ENCODE measurements around the gene TEX53.

Gene TEX53

GRCh38 chr9:114631166-114631565 lies 26.4 kb downstream of the TEX53 start:
- TF ChIP-seq ZFP3 (CRISPR knock-in tag; IDR thresholded peaks at IDR 0.05), result no peak
- TF ChIP-seq PATZ1 (CRISPR knock-in tag; IDR thresholded peaks at IDR 0.05; ENCODE audit: borderline replicate concordance), result no peak
- no peak for TF ChIP-seq RARB (CRISPR knock-in tag; IDR thresholded peaks at IDR 0.05)
- no peak for TF ChIP-seq TOX (CRISPR knock-in tag; IDR thresholded peaks at IDR 0.05; ENCODE audit: borderline replicate concordance)
- TF ChIP-seq ZNF565 (CRISPR knock-in tag; conservative IDR thresholded peaks at IDR 0.05; ENCODE audit: low read depth), result no peak
- no peak for TF ChIP-seq ZFP30 (CRISPR knock-in tag; IDR thresholded peaks at IDR 0.05)
- no peak for TF ChIP-seq ESRRG (CRISPR knock-in tag; IDR thresholded peaks at IDR 0.05)
- TF ChIP-seq TCF4 (CRISPR knock-in tag; IDR thresholded peaks at IDR 0.05; ENCODE audit: borderline replicate concordance), result no peak
- no peak for TF ChIP-seq ZNF8 (CRISPR knock-in tag; IDR thresholded peaks at IDR 0.05)
- TF ChIP-seq OSR1 (CRISPR knock-in tag; IDR thresholded peaks at IDR 0.05), result no peak
- no peak for TF ChIP-seq ISL1 (CRISPR knock-in tag; IDR thresholded peaks at IDR 0.05)
- no peak for TF ChIP-seq SNAI2 (CRISPR knock-in tag; IDR thresholded peaks at IDR 0.05)
- no peak for TF ChIP-seq CSDC2 (CRISPR knock-in tag; IDR thresholded peaks at IDR 0.05)
- no peak for TF ChIP-seq CSRNP3 (CRISPR knock-in tag; IDR thresholded peaks at IDR 0.05)
- TF ChIP-seq PPARA (CRISPR knock-in tag; IDR thresholded peaks at IDR 0.05; ENCODE audit: borderline replicate concordance), result no peak
- no peak for TF ChIP-seq ZNF70 (CRISPR knock-in tag; IDR thresholded peaks at IDR 0.05)
- no peak for ATAC-seq

GRCh38 chr9:114629563-114630090 lies 28.0 kb downstream of the TEX53 start:
- TF ChIP-seq CSRNP3 (CRISPR knock-in tag; IDR thresholded peaks at IDR 0.05), result no peak
- no peak for ATAC-seq

- ATAC-seq, result no peak
- TF ChIP-seq TOX (CRISPR knock-in tag; IDR thresholded peaks at IDR 0.05; ENCODE audit: borderline replicate concordance), result no peak
- no peak for TF ChIP-seq RARB (CRISPR knock-in tag; IDR thresholded peaks at IDR 0.05)
- no peak for TF ChIP-seq TCF4 (CRISPR knock-in tag; IDR thresholded peaks at IDR 0.05; ENCODE audit: borderline replicate concordance)
Measured at GRCh38 chr9:114627553-114627952, 30.1 kb downstream of the TEX53 start.

GRCh38 chr9:114626415-114627020 lies 31.1 kb downstream of the TEX53 start:
- TF ChIP-seq ISL1 (CRISPR knock-in tag; IDR thresholded peaks at IDR 0.05) (no peak), TSHZ2 (CRISPR knock-in tag; IDR thresholded peaks at IDR 0.05) (no peak), RARB (CRISPR knock-in tag; IDR thresholded peaks at IDR 0.05) (no peak), CREB5 (CRISPR knock-in tag; IDR thresholded peaks at IDR 0.05; ENCODE audit: low read depth) (no peak), TCF4 (CRISPR knock-in tag; IDR thresholded peaks at IDR 0.05; ENCODE audit: borderline replicate concordance) (no peak), ESRRG (CRISPR knock-in tag; IDR thresholded peaks at IDR 0.05) (no peak), ZNF565 (CRISPR knock-in tag; conservative IDR thresholded peaks at IDR 0.05; ENCODE audit: low read depth) (no peak), ZNF70 (CRISPR knock-in tag; IDR thresholded peaks at IDR 0.05) (no peak), POU6F1 (CRISPR knock-in tag; IDR thresholded peaks at IDR 0.05; ENCODE audit: borderline replicate concordance, low read depth) (no peak), CSRNP3 (CRISPR knock-in tag; IDR thresholded peaks at IDR 0.05) (no peak), ZFP3 (CRISPR knock-in tag; IDR thresholded peaks at IDR 0.05) (no peak), ZFP30 (CRISPR knock-in tag; IDR thresholded peaks at IDR 0.05) (no peak), ZC3H10 (CRISPR knock-in tag; IDR thresholded peaks at IDR 0.05) (no peak), ZNF8 (CRISPR knock-in tag; IDR thresholded peaks at IDR 0.05) (no peak), TOX (CRISPR knock-in tag; IDR thresholded peaks at IDR 0.05; ENCODE audit: borderline replicate concordance) (no peak), BACH2 (CRISPR knock-in tag; IDR thresholded peaks at IDR 0.05; ENCODE audit: borderline replicate concordance) (no peak), ARNTL (CRISPR knock-in tag; IDR thresholded peaks at IDR 0.05; ENCODE audit: borderline replicate concordance, low read depth) (no peak), SNAI2 (CRISPR knock-in tag; IDR thresholded peaks at IDR 0.05) (no peak)
- no peak for ATAC-seq

Measured in SK-N-SH treated with all-trans-retinoic acid at 6 μM for 48 hours (cell line).